ENCODE data around the gene MROH7. TPM values are rescaled to one million over a fixed set of nuclear protein-coding genes. Genes with fewer than 3 reads are reported as not detected.

MROH7 gene
- total RNA-seq, 4 donors from 2014 or later = 3.5 to 11.8 (median 5.4) TPM

- no peak overlapping the region for H3K27ac ChIP-seq
- no peak for DNase-seq
- H3K4me1 ChIP-seq = no peaks in the 10 kb centered on the region
- H3K4me3 ChIP-seq = no peak overlapping the region
- no peaks in the 10 kb centered on the region for H3K9me3 ChIP-seq
- intact Hi-C loops (cut with DNase I; ENCODE audit: low total_unique reads) = no loop called here
- no peaks in the 10 kb centered on the region for H3K27me3 ChIP-seq
- no peak for TF ChIP-seq POLR2A (IDR thresholded peaks at IDR 0.05)
- TF ChIP-seq CTCF (IDR thresholded peaks at IDR 0.05) = no peak
- H3K36me3 ChIP-seq = no peaks in the 10 kb centered on the region
These were observed 7.7 kb downstream of the MROH7 start for GRCh38 chr1:54649130-54649898.

GRCh38 chr1:54649921-54650320, 8.3 kb downstream of the MROH7 start:
- Histone ChIP-seq H3K4me3 (no peak overlapping the region), H3K27ac (no peak overlapping the region), H3K9me3 (no peaks in the 10 kb centered on the region), H3K4me1 (no peaks in the 10 kb centered on the region), H3K36me3 (no peaks in the 10 kb centered on the region), H3K27me3 (no peaks in the 10 kb centered on the region)
- intact Hi-C loops (cut with DNase I; ENCODE audit: low total_unique reads) = no loop called here
- no peak for DNase-seq
- TF ChIP-seq CTCF (IDR thresholded peaks at IDR 0.05) = no peak
- no peak for TF ChIP-seq POLR2A (IDR thresholded peaks at IDR 0.05)

GRCh38 chr1:54650417-54650816, 8.8 kb downstream of the MROH7 start:
- no peak overlapping the region for H3K4me3 ChIP-seq
- H3K4me1 ChIP-seq = no peaks in the 10 kb centered on the region
- no peak overlapping the region for H3K27ac ChIP-seq
- H3K9me3 ChIP-seq = no peaks in the 10 kb centered on the region
- intact Hi-C loops (cut with DNase I; ENCODE audit: low total_unique reads) = no loop called here
- no peaks in the 10 kb centered on the region for H3K27me3 ChIP-seq
- TF ChIP-seq CTCF (IDR thresholded peaks at IDR 0.05) (no peak), POLR2A (IDR thresholded peaks at IDR 0.05) (no peak)
- DNase-seq = no peak
- H3K36me3 ChIP-seq = no peaks in the 10 kb centered on the region

GRCh38 chr1:54651608-54652007, 10.0 kb downstream of the MROH7 start:
- no peaks in the 10 kb centered on the region for H3K36me3 ChIP-seq
- intact Hi-C loops (cut with DNase I; ENCODE audit: low total_unique reads) = no loop called here
- H3K4me3 ChIP-seq = no peak overlapping the region
- no peak for TF ChIP-seq CTCF (IDR thresholded peaks at IDR 0.05)
- no peak for TF ChIP-seq POLR2A (IDR thresholded peaks at IDR 0.05)
- DNase-seq = no peak
- no peak overlapping the region for H3K27ac ChIP-seq
- no peaks in the 10 kb centered on the region for H3K9me3 ChIP-seq
- no peaks in the 10 kb centered on the region for H3K4me1 ChIP-seq
- no peaks in the 10 kb centered on the region for H3K27me3 ChIP-seq

DNA sequence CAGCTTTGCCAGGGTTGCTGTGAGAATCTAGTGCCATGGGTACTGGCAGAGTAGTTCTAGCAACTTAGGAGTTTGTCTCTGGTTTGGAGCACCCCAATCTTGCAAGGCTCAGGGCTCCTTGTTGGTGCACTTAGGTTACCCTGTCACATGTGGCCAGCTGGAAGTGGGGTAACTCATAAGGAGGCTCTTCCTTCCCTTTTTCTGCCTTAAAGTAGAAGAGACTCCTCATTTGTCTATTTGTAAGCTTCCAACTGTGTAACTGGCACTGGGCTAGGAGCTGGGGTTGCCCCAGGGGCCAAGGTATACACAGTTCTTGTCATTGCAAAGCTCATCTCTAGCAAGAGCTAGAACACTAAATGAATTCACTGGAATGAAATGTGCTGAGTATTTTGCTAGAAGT, 10.6 kb downstream of the MROH7 start:
- H3K36me3 ChIP-seq = no peaks in the 10 kb centered on the region
- no peak for DNase-seq
- H3K9me3 ChIP-seq = no peaks in the 10 kb centered on the region
- H3K27me3 ChIP-seq = no peaks in the 10 kb centered on the region
- TF ChIP-seq POLR2A (IDR thresholded peaks at IDR 0.05) (no peak), CTCF (IDR thresholded peaks at IDR 0.05) (no peak)
- H3K4me3 ChIP-seq = no peak overlapping the region
- intact Hi-C loops (cut with DNase I; ENCODE audit: low total_unique reads) = no loop called here
- no peak overlapping the region for H3K27ac ChIP-seq
- no peaks in the 10 kb centered on the region for H3K4me1 ChIP-seq
